Measurements from ENCODE around the gene SLCO2B1.

DNA sequence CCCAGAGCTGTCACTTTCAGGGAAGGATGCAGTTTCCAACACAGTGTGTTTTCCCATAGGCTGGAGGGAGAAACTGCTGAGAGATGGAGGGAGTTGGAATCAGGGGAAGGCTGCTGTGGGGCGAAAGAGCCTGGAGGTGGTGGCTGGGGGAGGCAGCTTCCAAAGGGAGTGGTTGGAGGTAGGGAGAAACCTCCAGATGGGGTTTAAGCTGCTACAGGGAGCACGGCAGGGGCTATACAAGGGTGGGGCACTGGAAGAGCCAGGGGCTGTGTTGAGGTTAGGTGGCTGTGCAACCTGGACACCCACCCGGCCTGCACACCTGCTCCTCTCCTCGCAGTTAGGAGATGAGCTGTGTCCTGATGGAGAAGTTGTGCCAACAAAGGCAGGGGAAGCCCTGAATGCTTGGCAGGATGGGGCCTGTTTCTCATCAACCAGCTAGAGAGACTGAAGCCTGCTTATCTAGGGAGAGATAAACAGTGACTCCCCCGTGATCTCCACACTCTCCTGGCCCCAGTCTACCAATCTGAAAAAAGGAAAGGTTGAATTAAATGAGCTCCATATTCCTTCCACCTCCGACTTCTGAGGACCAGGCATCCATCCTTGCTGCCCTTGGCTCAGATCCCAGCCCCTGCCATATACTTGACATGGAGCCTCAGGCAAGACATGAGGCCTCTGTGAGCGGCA, 3.6 kb upstream of the SLCO2B1 start:
- no peak for TF ChIP-seq EZH2 (IDR thresholded peaks at IDR 0.05; ENCODE audit: borderline replicate concordance, low read depth, low read length, severe bottlenecking)
- TF ChIP-seq, protein P1, sequence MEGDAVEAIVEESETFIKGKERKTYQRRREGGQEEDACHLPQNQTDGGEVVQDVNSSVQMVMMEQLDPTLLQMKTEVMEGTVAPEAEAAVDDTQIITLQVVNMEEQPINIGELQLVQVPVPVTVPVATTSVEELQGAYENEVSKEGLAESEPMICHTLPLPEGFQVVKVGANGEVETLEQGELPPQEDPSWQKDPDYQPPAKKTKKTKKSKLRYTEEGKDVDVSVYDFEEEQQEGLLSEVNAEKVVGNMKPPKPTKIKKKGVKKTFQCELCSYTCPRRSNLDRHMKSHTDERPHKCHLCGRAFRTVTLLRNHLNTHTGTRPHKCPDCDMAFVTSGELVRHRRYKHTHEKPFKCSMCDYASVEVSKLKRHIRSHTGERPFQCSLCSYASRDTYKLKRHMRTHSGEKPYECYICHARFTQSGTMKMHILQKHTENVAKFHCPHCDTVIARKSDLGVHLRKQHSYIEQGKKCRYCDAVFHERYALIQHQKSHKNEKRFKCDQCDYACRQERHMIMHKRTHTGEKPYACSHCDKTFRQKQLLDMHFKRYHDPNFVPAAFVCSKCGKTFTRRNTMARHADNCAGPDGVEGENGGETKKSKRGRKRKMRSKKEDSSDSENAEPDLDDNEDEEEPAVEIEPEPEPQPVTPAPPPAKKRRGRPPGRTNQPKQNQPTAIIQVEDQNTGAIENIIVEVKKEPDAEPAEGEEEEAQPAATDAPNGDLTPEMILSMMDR (IDR thresholded peaks at IDR 0.05; ENCODE audit: borderline replicate concordance, extremely low read depth, low read length, poor library complexity, severe bottlenecking) = no peak
